ENCODE measurements around the gene SLC27A2.
A peak's percentile ranks its signal among the peaks of the same experiment; 100 is the strongest.

Gene SLC27A2

DNA sequence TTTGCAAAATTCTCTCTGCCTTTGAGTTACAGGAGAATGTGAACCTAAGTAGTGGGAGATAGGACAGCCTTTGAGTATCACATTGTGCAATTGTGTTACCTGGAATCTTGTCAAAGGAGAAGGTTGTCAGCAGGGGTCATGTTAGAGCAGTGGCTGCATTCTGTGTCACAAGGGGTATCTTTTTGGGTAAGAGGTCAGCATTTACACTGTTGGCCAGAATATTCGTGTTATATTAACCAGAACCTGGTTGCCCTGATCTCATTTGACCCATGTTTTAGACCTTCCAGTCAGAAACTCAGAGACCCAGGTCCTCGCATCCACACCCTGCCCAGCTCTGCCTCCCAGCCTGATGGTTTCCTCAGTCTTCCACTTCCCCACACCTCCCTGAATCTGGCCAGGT is 56.3 kb downstream of the SLC27A2 start:
- no peak for ATAC-seq

DNA sequence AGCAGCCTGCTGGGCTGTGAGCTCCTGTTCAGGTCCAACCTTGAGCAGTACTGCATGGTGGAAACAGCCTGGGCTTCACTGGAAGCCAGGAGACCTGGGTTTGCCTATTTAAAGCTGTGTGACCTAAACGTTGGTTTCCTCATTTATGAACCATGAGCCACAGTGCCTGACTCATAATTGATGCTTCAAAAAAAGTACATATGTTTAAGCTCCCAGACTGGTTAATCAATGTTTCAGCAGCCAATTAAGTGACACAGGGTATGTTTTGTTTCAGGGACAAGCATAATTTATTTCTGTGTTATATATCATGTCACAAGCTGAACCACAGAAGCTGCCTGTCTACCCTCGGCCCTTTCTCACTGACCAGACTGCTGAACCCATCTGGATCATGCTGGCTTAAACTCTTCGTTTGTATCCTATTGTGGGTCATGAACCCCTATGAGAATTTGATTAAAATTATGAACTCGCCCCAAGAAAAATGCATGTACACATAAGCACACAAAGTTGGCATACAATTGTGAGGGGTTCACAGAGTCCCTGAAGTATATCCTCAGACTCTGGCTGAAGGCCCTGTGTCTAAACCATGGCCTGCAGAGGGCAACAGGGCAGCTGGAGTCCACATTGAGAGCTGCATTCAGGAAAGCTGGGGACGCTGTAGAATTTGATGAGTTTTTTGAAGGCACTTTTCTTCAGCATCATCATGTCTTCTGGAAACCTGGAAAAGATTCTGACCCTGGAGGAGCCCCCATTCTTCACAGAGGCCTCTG is 59.9 kb downstream of the SLC27A2 start:
- ATAC-seq = 0 out of 3 replicates have a peak, but pooled peaks have one; percentile 36
- TF ChIP-seq ZNF70 (CRISPR knock-in tag; IDR thresholded peaks at IDR 0.05) = no peak
- TF ChIP-seq BACH2 (CRISPR knock-in tag; IDR thresholded peaks at IDR 0.05; ENCODE audit: borderline replicate concordance) = no peak
- TF ChIP-seq ZNF8 (CRISPR knock-in tag; IDR thresholded peaks at IDR 0.05) = no peak

More for the DNA sequence above, 56.3 kb downstream of the SLC27A2 start:
- TF ChIP-seq, protein P1, sequence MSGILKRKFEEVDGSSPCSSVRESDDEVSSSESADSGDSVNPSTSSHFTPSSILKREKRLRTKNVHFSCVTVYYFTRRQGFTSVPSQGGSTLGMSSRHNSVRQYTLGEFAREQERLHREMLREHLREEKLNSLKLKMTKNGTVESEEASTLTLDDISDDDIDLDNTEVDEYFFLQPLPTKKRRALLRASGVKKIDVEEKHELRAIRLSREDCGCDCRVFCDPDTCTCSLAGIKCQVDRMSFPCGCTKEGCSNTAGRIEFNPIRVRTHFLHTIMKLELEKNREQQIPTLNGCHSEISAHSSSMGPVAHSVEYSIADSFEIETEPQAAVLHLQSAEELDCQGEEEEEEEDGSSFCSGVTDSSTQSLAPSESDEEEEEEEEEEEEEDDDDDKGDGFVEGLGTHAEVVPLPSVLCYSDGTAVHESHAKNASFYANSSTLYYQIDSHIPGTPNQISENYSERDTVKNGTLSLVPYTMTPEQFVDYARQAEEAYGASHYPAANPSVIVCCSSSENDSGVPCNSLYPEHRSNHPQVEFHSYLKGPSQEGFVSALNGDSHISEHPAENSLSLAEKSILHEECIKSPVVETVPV (CRISPR knock-in tag; IDR thresholded peaks at IDR 0.05) = no peak
- TF ChIP-seq ZNF70 (CRISPR knock-in tag; IDR thresholded peaks at IDR 0.05) = no peak
- TF ChIP-seq ZNF565 (CRISPR knock-in tag; conservative IDR thresholded peaks at IDR 0.05; ENCODE audit: low read depth) = no peak
- TF ChIP-seq OSR1 (CRISPR knock-in tag; IDR thresholded peaks at IDR 0.05) = no peak
- no peak for TF ChIP-seq PPARA (CRISPR knock-in tag; IDR thresholded peaks at IDR 0.05; ENCODE audit: borderline replicate concordance)

DNA sequence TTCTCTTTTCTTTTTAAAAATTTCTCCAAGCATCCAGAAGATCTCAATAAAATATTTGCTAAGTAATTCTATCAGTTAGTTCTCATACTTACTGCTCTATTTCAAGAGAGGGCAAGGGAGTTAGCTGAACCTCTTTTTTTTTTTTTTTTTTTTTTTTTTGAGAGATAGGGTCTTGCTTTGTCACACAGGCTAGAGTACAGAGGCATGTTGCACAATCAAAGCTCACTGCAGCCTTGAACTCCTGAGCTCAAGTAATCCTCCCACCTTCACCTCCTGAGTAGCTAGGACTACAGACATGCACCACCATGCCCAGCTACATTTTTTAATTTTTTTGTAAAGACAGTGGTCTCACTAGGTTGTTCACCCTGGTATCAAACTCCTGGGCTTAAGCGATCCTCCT is 62.2 kb downstream of the SLC27A2 start:
- no peak for ATAC-seq

DNA sequence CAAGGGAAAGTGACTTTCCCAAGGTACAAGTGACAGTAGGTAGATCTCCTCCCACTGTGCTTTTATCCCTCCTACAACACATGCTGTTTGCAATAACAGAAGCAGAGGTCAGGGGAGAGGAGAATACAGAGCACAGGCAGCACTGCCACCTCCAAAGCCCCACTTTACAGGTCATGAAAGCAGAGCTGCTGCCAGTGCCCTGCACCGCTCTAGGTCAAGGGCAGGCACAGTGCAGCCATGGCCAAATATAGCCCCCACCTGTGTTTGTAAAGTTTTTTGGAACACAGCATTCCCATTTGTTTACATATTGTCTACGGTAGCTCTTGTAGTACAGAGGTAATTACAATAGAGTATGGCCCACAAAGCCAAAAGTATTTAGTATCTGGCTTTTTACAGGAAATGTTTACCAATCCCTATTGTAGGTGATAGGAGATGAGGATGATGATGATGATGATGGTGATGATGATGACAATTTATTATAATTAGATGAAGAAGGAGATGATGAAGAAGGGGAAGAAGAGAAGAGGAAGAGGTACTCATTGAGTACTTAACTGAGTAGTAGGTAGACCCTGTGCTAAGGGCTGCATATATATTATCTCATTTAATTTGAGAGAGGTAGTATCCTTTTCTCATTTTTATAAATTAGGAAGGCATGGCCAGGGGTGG is 63.1 kb downstream of the SLC27A2 start:
- TF ChIP-seq RARB (CRISPR knock-in tag; IDR thresholded peaks at IDR 0.05) (no peak), ZFP3 (CRISPR knock-in tag; IDR thresholded peaks at IDR 0.05) (no peak), TCF4 (CRISPR knock-in tag; IDR thresholded peaks at IDR 0.05; ENCODE audit: borderline replicate concordance) (no peak), BACH2 (CRISPR knock-in tag; IDR thresholded peaks at IDR 0.05; ENCODE audit: borderline replicate concordance) (no peak)
- ATAC-seq = no peak

More for the DNA sequence above, 62.2 kb downstream of the SLC27A2 start:
- no peak for TF ChIP-seq PPARA (CRISPR knock-in tag; IDR thresholded peaks at IDR 0.05; ENCODE audit: borderline replicate concordance)
- TF ChIP-seq TOX (CRISPR knock-in tag; IDR thresholded peaks at IDR 0.05; ENCODE audit: borderline replicate concordance) = no peak
- no peak for TF ChIP-seq GLIS3 (CRISPR knock-in tag; IDR thresholded peaks at IDR 0.05)
- TF ChIP-seq ZC3H10 (CRISPR knock-in tag; IDR thresholded peaks at IDR 0.05) = no peak
- TF ChIP-seq ESRRG (CRISPR knock-in tag; IDR thresholded peaks at IDR 0.05) = no peak
- TF ChIP-seq RARB (CRISPR knock-in tag; IDR thresholded peaks at IDR 0.05) = no peak
- no peak for TF ChIP-seq ZFP30 (CRISPR knock-in tag; IDR thresholded peaks at IDR 0.05)
- no peak for TF ChIP-seq BACH2 (CRISPR knock-in tag; IDR thresholded peaks at IDR 0.05; ENCODE audit: borderline replicate concordance)
- TF ChIP-seq ARNTL (CRISPR knock-in tag; IDR thresholded peaks at IDR 0.05; ENCODE audit: borderline replicate concordance, low read depth) = no peak
- TF ChIP-seq, protein P2, sequence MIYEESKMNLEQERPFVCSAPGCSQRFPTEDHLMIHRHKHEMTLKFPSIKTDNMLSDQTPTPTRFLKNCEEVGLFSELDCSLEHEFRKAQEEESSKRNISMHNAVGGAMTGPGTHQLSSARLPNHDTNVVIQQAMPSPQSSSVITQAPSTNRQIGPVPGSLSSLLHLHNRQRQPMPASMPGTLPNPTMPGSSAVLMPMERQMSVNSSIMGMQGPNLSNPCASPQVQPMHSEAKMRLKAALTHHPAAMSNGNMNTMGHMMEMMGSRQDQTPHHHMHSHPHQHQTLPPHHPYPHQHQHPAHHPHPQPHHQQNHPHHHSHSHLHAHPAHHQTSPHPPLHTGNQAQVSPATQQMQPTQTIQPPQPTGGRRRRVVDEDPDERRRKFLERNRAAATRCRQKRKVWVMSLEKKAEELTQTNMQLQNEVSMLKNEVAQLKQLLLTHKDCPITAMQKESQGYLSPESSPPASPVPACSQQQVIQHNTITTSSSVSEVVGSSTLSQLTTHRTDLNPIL (CRISPR knock-in tag; IDR thresholded peaks at IDR 0.05; ENCODE audit: low read depth) = no peak
- TF ChIP-seq, protein P1 (CRISPR knock-in tag; IDR thresholded peaks at IDR 0.05) = no peak
- TF ChIP-seq, protein P3, sequence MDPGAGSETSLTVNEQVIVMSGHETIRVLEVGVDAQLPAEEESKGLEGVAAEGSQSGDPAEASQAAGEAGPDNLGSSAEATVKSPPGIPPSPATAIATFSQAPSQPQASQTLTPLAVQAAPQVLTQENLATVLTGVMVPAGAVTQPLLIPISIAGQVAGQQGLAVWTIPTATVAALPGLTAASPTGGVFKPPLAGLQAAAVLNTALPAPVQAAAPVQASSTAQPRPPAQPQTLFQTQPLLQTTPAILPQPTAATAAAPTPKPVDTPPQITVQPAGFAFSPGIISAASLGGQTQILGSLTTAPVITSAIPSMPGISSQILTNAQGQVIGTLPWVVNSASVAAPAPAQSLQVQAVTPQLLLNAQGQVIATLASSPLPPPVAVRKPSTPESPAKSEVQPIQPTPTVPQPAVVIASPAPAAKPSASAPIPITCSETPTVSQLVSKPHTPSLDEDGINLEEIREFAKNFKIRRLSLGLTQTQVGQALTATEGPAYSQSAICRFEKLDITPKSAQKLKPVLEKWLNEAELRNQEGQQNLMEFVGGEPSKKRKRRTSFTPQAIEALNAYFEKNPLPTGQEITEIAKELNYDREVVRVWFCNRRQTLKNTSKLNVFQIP (CRISPR knock-in tag; IDR thresholded peaks at IDR 0.05; ENCODE audit: borderline replicate concordance, low read depth) = no peak

DNA sequence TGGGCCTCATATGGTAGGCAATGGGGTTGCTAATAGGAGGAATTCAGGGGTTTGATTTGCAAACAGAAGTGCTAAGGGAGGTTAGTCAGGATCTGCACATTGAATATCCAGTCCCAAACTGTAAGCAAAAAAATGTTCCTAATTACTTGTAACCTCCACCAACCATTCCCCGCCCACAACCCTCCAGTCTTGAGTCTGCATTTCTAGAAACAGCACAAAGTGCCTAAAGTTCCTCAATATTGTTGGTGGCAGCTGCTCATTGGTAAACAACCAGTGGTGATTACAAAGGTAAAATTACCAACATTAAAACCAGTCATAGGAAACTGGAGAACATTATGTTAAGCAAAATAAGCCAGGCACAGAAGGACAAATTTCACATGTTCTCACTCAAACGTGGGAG is 64.6 kb downstream of the SLC27A2 start:
- ATAC-seq = no peak
- TF ChIP-seq GLIS3 (CRISPR knock-in tag; IDR thresholded peaks at IDR 0.05) (no peak), CSDC2 (CRISPR knock-in tag; IDR thresholded peaks at IDR 0.05) (no peak), ZFP30 (CRISPR knock-in tag; IDR thresholded peaks at IDR 0.05) (no peak), ZNF8 (CRISPR knock-in tag; IDR thresholded peaks at IDR 0.05) (no peak), ZFP3 (CRISPR knock-in tag; IDR thresholded peaks at IDR 0.05) (no peak), ISL1 (CRISPR knock-in tag; IDR thresholded peaks at IDR 0.05) (no peak), ZC3H10 (CRISPR knock-in tag; IDR thresholded peaks at IDR 0.05) (no peak), TOX (CRISPR knock-in tag; IDR thresholded peaks at IDR 0.05; ENCODE audit: borderline replicate concordance) (no peak), TCF4 (CRISPR knock-in tag; IDR thresholded peaks at IDR 0.05; ENCODE audit: borderline replicate concordance) (no peak), SNAI2 (CRISPR knock-in tag; IDR thresholded peaks at IDR 0.05) (no peak), OSR1 (CRISPR knock-in tag; IDR thresholded peaks at IDR 0.05) (no peak)
- TF ChIP-seq, protein P2 (CRISPR knock-in tag; IDR thresholded peaks at IDR 0.05; ENCODE audit: low read depth) = no peak
- TF ChIP-seq, protein P1 (CRISPR knock-in tag; IDR thresholded peaks at IDR 0.05) = no peak
- TF ChIP-seq, protein P3 (CRISPR knock-in tag; IDR thresholded peaks at IDR 0.05; ENCODE audit: borderline replicate concordance, low read depth) = no peak

Data from SK-N-SH treated with all-trans-retinoic acid at 6 μM for 48 hours (cell line).